Measurements from ENCODE around the gene SLX4. TPM values are rescaled to one million over a fixed set of nuclear protein-coding genes. Genes with fewer than 3 reads are reported as not detected.

Gene SLX4
- total RNA-seq, 1 experiment from 2014 or later: 2.6 TPM

- DNase-seq (ENCODE audit: low read depth): no peak
These were observed 13.2 kb downstream of the SLX4 start for GRCh38 chr16:3598236-3598635.

- no peak for DNase-seq (ENCODE audit: low read depth)
These were observed 13.7 kb downstream of the SLX4 start for GRCh38 chr16:3597676-3598075.

- no peak for DNase-seq (ENCODE audit: low read depth)
These were observed 14.2 kb downstream of the SLX4 start for GRCh38 chr16:3597226-3597625.

- no peak for DNase-seq (ENCODE audit: low read depth)
These were observed 15.1 kb downstream of the SLX4 start for GRCh38 chr16:3596101-3596861.

DNA sequence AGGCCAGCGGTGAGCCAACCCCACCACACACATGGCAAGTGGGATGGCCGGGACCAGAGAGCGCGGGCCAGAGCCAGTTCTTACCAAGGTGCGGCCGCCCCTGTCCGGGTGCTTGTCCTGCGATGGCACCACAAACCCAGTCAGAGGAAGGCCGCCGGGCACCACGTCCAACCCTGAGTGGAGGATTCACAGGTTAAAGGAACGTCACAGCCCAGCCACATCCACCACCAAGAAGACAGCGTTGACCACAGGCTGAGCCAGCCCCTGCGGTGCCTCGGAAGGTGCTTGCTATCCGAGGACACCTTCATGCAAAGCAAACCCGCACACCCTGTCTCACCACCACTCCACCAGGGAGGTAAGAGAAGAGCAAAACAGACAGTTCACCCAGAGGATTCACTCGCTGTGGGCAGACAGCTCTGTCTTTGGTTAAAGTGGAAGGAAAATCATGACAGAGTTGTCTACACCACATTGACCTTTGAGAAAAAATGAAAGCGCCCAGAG is 15.8 kb downstream of the SLX4 start:
- no peak for DNase-seq (ENCODE audit: low read depth)

- DNase-seq (ENCODE audit: low read depth): no peak
These were observed 16.3 kb downstream of the SLX4 start for GRCh38 chr16:3595110-3595486.

- no peak for DNase-seq (ENCODE audit: low read depth)
These were observed 16.9 kb downstream of the SLX4 start for GRCh38 chr16:3594316-3595109.

GRCh38 chr16:3592559-3592958 is 18.8 kb downstream of the SLX4 start:
- no peak for DNase-seq (ENCODE audit: low read depth)

DNA sequence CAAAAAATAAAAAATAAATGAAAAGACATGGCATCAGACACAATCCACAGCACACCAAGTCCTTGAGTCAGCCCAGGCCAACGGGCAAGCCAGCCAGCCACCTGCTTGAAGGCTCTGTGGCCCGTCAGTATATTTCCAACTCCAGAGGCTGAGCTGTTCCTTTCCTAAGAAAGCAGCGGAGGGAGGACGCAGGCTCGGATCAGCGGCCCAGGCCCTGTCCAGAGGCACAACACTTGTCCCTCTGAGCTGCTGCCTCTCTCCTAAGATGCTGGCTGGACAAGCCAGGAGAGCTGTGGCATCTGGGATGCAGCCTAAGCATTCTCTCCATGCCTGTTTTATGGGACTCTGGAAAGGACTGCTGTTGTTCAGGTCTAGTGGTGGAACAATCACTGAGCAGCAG is 19.4 kb downstream of the SLX4 start:
- no peak for DNase-seq (ENCODE audit: low read depth)

DNA sequence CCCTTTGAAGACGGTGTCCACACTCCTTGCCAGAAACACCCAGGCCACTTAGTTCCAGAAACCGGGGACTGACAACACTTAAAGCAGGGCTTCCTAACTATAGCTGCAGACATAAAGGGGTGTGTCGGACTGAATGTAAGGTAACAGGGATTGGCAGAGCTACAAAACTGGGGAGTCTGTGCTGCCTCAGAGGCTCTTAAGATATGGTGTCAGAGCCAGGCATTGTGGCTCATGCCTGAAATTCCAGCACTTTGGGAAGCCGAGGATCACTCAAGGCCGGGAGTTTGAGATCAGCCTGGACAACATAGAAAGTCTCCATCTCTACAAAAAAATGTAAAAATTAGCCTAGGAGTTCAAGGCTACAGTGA is 20.0 kb downstream of the SLX4 start:
- DNase-seq (ENCODE audit: low read depth): no peak

DNA sequence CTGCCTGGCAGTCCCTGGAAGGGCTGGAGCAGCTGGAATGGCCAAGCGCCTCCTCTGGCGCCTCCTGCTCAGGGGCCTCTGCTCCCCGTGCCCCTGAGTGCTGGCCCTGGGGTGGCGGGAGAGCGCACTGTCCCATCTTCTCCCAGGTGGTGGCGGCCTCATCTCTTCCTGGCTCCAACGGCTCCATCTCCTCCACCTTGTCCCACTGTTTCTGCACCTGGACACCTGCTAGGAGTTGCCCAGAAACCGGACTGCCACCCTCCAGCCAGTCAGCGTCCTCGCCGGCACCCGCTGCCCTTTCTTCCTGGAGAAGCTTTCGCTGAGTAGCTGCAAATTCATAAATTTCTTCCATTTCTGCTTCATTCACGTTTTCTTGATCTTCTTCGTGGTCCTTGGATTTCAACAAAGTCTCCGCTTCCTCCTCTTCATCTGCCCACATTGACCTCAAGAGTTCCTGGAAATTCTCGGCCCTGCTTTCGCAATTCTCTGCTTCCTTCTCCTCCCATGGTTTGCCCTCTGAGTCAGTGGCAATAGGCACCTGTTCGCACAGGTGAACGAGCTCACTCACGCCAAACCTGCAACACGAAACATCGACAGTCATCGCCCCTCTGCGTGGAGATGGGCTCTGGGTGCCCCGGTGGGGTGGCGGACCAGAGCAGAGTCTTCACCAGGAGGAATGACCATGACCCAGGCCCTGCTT is 20.5 kb downstream of the SLX4 start:
- no peak for DNase-seq (ENCODE audit: low read depth)

- DNase-seq (ENCODE audit: low read depth): no peak
These were observed 21.3 kb downstream of the SLX4 start for GRCh38 chr16:3589991-3590701.

GRCh38 chr16:3589441-3589921 is 21.9 kb downstream of the SLX4 start:
- no peak for DNase-seq (ENCODE audit: low read depth)

DNA sequence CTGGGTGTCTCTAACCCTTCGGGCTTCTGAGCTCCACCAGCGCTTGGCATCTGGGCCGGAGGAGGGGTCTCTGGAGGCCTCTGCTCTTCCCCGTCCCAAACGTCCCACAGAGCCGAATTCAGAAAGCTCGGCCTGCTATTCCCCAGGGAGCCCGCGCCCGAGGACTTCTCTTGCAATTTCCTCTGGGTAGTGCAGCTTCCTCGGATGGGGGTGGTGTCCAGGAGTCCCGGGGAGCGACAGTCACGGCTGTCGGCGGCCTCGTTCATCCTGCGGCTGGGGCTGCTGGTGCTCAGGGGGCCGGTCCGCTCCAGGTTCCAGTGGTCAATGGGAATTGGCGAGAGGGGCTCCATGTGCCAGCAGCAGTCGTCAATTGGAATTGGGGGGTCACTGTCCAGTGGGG is 22.4 kb downstream of the SLX4 start:
- no peak for DNase-seq (ENCODE audit: low read depth)

DNA sequence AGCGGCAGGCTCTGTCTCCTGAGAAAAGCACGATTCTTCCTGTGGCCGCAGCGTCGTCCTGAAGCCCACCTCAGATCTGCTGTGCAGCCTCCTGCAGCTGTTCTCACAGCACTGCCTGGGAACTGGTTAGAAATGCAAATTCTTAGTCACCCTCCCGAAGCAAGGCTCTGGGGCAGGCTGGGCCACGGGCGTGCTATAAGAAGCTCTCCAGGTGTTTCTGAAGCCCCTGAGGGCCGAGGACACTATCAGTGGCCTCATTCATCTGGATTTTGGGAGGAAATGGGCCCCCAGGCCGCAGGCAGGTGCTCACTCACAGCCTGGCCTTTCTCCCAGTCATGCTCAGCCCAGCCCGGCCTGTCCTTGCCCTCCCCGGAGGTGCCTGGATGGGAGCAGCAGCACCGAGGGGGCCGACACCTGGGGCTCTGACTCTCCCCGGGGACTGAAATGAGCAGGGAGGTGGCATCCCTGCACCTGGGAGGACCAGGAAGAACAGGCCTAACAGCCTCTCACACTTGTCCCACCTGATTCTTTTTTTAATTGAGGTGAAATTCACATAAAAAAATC is 23.8 kb downstream of the SLX4 start:
- DNase-seq (ENCODE audit: low read depth): no peak

DNA sequence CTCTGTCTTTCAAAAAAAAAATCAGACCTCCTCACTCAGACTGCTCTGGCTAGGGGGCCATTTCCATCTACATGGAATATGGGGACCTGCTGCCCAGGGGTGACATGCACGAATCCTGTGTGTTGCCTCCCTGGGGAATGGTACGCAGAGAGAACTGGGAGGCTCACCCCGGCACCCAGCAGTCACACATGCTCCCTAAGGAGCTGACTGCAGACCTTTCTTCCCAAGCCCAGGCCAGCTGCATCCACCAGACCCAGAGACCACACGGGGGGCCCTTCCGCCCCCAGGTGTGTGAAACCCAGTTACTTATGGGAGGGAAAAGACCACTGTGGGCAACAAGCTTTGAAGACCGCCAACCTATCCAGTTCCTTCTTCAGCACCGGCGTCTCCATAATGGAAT is 27.0 kb downstream of the SLX4 start:
- no peak for DNase-seq (ENCODE audit: low read depth)

DNA sequence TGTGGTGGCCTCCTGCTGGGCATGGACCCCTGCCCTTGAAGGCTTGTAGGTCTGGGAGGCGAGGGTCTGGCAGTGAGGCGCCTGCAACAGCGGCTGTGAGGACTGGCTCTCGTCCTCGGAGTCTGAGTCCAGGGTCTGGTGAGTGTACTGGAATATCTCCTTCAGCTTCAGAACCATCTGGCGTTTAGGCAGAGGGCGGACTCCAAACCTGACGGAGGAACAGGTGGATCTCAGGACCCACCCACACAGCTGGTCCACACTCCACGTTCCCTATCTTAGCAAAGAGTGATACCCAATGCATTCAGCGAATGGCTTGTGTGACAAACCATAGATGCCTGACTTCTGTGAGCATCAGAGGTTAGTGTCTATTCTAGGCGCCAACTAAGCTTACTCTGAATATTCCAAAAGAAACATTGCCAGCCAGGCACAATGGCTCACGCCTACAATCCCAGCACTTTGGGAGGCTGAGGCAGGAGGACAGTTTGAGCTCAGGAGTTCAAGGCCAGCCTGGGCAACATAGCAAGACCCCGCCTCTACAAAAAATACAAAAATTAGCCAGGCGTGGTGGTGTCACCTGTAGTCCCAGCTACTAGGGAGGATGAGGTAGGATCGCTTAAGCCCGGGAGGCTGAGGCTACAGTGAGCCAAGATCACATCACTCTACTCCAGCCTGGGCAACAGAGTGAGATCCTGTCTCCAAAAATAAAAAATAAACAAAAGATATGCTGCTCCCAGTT is 27.9 kb downstream of the SLX4 start:
- DNase-seq (ENCODE audit: low read depth): no peak

DNA sequence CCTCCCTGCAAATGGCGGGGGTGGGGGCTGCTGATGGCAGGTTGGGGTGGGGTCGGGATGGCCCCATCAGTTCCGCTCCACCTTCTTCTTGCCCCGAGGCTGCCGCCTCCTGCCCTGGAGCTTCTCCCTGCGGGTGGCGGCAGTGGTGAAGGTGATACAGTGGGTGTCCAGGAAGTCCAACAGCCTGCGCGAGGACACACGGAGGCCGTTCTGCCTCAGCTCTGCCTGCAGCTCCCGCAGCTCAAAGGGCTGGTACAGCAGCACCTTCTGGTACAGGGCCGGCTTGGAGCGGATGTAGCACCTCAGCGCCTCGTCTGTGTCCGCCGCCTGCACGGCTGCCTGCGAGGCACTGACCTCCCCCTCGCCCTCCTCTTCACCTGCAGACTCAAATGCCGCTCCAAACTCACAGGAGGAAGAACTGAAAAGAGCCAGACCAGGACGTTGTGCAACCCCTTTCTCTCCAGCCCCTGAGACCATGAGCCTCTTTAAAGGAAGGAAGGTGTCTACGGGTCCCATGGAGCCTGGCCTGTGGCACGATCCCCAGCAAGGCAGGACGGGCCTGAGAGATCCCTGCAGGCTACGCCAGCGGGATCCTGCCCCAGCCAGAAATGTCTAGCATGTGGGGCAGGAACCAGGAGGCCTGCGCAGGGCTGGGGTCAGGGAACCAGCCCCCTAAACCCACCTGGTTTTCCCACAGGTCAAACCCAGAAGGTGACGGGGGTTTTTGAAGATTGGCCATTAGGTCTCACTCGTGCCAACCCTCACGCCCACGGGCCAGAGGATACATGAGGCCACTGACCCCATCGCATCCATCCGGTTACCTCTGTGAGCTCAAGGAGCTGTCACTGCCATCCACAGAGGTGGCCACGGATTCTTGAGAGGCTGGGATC is 28.9 kb downstream of the SLX4 start:
- no peak for DNase-seq (ENCODE audit: low read depth)

DNA sequence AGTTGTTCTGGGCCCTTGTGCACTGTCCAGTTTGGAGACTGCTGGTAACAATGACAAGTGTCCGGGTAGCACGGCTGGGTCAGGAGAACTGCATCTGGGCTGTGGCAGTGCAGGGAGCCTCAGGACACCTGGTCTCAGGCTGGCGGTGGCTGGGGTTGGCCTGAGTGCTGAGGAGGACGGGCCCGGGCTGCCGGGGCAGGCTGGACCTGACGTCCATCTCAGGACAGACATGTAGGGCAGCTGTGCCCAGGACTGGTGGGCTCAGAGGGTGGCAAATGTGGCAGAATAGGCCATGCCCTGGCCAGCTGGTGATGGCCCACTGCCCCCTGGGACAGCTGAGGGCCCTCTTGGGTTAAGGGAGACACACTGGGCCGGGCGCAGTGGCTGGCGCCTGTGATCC is 30.0 kb downstream of the SLX4 start:
- no peak for DNase-seq (ENCODE audit: low read depth)

- DNase-seq (ENCODE audit: low read depth): no peak
These were observed 30.7 kb downstream of the SLX4 start for GRCh38 chr16:3580686-3581085.
